ENCODE measurements around the gene TRAF5.
A peak's percentile ranks its signal among the peaks of the same experiment; 100 is the strongest.
"Not testable (repeated sequence)": the region's sequence is repeated elsewhere in the genome, so short reads cannot be mapped to it uniquely, and the experiment has no call there.

Gene TRAF5

GRCh38 chr1:211326528-211327345, at the start of gene TRAF5:
TSS of gene TRAF5 (plus strand) at chr1:211326833. CDS start at chr1:211353240, 26,407 bp downstream.
- peak; percentile 86 for DNase-seq (ENCODE audit: low spot score)

- DNase-seq (ENCODE audit: low spot score) = no peak
These were observed 47.3 kb upstream of the TRAF5 start for GRCh38 chr1:211279340-211279739.

- no peak for DNase-seq (ENCODE audit: low spot score)
These were observed 45.7 kb upstream of the TRAF5 start for GRCh38 chr1:211280910-211281309.

DNA sequence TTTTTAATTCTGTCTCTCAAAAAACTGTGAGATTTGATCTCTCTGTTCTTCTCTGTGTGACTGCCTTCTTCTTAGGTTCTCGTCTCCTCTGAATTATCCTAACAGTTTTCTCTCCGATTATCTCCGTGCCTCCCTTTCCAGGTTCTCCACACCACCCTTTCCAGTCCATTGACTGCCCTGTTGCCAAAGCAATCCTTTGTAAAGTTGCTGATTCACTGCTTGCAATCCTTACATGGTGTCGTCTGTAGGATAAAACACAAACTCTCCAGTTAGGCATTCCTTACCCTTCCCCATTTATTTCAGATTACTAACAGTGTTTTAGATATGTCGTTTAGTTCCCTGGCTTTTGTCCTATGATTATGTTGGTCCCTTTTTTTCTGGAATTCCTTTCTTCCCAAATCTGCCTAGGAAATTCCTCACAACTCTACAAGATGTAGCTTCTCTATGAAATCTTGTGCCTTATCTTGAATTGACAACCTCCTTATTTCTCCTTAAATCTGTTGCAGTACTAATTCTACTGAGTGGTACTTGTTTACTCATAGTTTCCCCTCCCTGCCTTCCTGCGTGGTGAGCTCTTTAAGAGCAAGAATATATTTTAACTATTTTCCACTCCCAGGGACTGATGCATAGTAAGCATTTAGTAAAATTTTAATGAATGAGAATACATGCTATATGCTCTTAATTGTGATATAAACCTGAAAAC, 45.2 kb upstream of the TRAF5 start:
- no peak for DNase-seq (ENCODE audit: low spot score)

DNA sequence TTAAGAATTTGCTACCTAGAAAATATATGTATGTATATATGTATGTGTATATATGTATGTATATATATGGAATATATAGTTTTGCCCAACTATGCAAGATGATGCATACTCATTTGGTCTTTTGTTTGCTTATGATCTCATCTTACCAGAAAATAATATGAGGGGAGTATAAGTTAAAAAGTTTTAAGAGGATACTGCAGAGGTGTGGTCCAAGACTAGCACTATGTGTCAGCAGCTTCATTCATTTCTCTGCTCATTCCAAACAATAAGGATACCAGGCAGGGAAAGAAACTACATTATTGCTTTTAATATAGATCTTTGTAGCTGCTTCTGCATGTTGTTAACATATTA, 44.6 kb upstream of the TRAF5 start:
- DNase-seq (ENCODE audit: low spot score) = no peak

- no peak for DNase-seq (ENCODE audit: low spot score)
These were observed 41.4 kb upstream of the TRAF5 start for GRCh38 chr1:211285196-211285595.

- DNase-seq (ENCODE audit: low spot score) = no peak
These were observed 39.4 kb upstream of the TRAF5 start for GRCh38 chr1:211287218-211287617.

DNA sequence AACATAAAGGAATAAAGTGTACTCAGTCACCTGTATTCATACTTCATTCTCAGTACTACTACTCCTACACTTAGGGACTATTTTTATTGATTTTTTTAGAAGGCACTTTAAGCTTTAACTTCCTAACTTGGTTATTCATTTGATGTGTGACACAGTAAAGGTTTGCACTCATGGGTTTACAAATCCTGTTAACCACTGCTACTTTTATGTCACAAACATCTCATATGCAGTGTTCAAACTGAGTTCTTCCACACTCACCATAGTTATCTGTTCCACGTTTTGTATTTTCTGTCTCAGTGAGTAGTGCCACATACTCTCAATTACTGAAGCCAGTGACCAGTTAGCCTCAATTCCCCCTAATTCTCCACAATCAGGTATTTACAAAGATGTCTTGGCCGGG, 34.2 kb upstream of the TRAF5 start:
- DNase-seq (ENCODE audit: low spot score) = no peak

DNA sequence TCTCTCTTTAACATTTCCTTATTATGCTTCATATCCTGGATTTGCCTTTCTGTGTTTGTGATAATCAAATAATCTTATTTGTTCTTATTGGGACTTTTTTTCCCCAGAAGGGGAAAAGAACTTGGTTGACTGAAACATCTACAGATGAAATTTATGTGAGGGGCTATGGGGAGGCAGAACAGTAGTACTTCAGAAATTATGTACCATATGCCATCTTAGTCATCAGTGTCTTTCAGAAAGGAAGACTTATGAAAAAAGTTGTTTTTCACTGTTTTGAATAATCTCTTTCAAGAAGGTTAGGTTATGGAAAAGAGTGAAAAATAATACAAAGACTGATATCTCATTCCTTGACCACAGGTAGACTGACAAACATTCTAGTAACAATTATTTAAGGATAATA, 30.2 kb upstream of the TRAF5 start:
- no peak for DNase-seq (ENCODE audit: low spot score)

DNA sequence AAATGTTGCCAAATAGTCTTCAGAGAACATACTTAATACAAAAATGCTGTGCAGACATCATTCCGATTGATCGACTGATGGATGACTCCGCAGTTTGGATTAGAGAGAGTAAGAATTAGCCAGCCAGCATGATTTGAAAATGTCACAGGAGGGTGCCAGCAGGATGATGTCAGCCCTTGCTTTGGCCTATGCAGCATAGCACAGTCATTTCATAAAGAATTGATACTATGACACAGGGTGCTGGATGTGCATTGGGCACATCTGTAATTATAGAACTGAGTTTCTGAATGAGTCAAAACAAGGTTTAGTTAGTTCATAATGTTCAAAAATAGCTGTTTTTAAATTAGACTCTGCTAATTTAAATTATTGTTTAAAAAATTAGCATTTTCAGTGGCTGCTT, 21.6 kb upstream of the TRAF5 start:
- peak; percentile 33 for DNase-seq (ENCODE audit: low spot score)

DNA sequence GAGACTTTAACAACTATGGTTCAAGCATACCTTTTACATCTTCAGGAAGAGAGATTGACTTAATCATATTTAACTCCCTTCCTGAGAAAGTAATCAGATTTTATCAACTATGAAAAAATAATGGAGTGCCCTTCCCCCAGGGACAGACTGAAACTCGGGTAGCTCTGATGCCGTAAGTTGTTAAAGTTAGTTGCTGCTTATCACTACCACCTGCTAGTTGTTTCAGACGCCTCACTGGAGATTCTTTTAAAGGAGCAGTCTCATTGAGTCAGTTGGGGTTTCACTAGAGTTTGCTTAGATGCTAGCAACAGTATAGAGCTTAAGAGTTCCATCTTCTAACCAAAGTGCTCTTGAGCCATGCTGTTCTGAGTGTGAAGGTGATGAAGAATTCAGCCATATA, 17.0 kb upstream of the TRAF5 start:
- no peak for DNase-seq (ENCODE audit: low spot score)

DNA sequence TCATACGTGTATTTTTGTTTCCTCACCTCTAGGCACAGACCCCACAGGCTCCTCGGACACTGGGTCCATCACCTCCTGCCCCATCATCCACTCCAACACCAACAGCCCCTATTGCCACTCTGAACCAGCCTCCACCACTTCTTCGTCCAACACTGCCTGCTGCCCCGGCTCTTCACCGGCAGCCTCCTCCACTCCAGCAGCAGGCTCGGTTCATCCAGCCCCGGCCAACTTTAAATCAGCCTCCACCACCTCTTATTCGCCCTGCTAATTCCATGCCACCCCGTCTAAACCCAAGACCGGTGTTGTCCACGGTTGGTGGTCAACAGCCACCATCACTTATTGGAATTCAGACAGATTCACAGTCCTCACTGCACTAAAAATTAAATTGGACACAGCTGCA, 13.2 kb upstream of the TRAF5 start:
- DNase-seq (ENCODE audit: low spot score) = no peak

- no peak for DNase-seq (ENCODE audit: low spot score)
These were observed 7.9 kb upstream of the TRAF5 start for GRCh38 chr1:211318576-211319280.

DNA sequence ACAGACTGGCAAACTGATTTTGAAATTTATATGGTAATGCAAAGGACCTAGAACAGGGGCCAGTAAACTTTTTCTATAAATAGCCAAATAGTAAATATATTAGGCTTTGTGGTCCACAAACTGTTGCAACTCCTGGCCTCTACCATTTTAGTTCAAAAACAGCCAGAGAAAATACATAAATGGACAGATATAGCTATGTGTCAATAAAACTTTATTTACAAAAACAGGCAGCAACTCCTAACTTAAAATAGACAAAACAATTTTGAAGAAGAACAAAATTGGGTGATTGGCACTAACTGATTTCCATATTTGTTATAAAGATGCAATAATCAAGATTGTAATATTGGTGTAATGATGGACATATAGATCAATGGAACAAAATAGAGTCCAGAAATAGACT, 6.7 kb upstream of the TRAF5 start:
- no peak for DNase-seq (ENCODE audit: low spot score)

GRCh38 chr1:211320980-211321379, 5.7 kb upstream of the TRAF5 start:
- DNase-seq (ENCODE audit: low spot score) = no peak

GRCh38 chr1:211321646-211322045, 5.0 kb upstream of the TRAF5 start:
- not testable (repeated sequence) for DNase-seq (ENCODE audit: low spot score)

- DNase-seq (ENCODE audit: low spot score) = peak; percentile 82
These were observed 3.2 kb upstream of the TRAF5 start for GRCh38 chr1:211323156-211324063.

- DNase-seq (ENCODE audit: low spot score) = no peak
These were observed 1.4 kb upstream of the TRAF5 start for GRCh38 chr1:211324992-211325775.

- DNase-seq (ENCODE audit: low spot score) = no peak
These were observed 499 bp upstream of the TRAF5 start for GRCh38 chr1:211326140-211326527.

GRCh38 chr1:211327346-211327921, 801 bp downstream of the TRAF5 start:
- peak; percentile 77 for DNase-seq (ENCODE audit: low spot score)
